Measurements from ENCODE around the gene ANTXR1. TPM values are rescaled to one million over a fixed set of nuclear protein-coding genes. Genes with fewer than 3 reads are reported as not detected.
A peak's percentile ranks its signal among the peaks of the same experiment; 100 is the strongest.

ANTXR1 gene
- total RNA-seq, 1 experiment from 2014 or later, result 181 TPM

DNA sequence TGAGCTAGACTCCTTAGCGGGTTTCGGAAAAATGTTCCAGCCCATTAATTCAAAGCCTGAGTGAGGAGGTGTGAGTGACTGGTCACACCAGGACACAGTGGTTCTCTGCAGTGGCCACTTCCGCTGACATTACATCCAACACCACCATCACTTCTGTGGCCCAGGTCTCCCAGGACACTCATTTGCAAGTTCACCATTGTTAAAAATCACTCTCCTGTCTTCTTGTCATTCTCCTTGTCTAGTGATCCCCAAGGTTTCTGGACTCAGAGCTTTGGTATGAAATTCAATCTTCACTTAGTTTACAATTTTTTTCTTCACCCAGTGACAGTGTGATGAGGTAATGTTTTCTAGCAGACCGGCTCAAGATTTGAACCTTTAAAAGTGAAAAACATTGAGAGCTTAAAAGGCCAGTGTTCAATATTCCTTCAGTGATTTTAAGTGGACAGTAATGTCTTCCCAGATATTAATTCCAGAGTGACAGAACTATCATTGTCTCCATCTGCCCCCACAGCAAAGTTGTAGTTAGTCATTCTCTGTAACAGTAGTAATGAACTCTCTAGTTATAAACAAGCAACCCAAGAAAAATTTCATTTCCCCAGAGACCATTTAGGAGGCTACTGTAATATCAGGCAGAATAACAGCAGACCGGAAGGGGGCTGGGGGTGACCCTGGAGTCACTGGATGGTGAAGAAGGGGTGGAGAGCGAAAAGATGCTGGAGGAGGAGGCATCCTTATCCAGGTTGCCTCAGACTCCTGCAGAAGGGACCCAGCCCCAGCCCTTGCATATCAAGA lies 209.2 kb downstream of the ANTXR1 start:
- H3K27ac ChIP-seq (ENCODE audit: low read depth, low read length, poor library complexity, severe bottlenecking), result no peak overlapping the region

DNA sequence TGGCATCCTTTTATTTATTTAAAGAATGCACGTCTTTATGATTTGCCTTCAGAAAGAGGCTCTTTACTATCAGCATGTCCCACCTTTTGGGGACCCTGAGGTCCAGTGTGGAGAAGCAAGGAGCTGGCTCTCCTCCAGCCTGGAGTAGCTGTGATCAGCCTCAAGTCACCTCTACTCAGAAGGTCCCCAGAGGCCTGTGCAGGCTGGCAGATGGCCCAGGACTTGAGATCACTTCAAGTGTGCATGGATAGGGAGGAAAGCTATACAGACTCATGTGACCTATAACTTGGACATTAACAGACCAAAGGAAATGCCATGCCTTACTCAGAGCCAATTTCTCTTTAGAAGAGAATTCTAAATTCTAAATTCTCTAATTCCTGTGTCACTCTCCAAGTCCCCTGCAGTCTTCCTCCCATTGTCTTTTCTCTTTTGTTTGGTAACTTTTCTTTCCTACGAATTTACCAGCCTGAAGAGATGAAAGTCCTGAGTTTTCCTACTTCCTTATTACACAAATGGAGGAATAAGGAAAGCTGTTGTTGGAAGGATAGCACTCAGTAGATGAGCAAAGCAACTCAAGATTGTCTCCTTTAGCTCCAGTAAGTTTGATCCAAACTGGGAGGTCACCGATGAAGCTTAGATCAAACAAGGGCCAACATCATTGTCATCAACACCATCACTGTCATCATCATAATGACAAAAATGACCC lies 210.1 kb downstream of the ANTXR1 start:
- TF ChIP-seq, protein P1, sequence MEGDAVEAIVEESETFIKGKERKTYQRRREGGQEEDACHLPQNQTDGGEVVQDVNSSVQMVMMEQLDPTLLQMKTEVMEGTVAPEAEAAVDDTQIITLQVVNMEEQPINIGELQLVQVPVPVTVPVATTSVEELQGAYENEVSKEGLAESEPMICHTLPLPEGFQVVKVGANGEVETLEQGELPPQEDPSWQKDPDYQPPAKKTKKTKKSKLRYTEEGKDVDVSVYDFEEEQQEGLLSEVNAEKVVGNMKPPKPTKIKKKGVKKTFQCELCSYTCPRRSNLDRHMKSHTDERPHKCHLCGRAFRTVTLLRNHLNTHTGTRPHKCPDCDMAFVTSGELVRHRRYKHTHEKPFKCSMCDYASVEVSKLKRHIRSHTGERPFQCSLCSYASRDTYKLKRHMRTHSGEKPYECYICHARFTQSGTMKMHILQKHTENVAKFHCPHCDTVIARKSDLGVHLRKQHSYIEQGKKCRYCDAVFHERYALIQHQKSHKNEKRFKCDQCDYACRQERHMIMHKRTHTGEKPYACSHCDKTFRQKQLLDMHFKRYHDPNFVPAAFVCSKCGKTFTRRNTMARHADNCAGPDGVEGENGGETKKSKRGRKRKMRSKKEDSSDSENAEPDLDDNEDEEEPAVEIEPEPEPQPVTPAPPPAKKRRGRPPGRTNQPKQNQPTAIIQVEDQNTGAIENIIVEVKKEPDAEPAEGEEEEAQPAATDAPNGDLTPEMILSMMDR (conservative IDR thresholded peaks at IDR 0.05; ENCODE audit: low read depth, low read length), result no peak
- TF ChIP-seq EZH2 (IDR thresholded peaks at IDR 0.05; ENCODE audit: borderline replicate concordance, low read depth, low read length, poor library complexity, severe bottlenecking), result no peak
- ChIA-PET CTCF (no interaction called here), POLR2A (ENCODE audit: low non-redundant PET) (interaction anchor here (0.5 kb wide), 1 partner anchor 1801 kb away, joined by 4 read pairs; no protein-coding TSS in a partner anchor)
- no peaks in the 10 kb centered on the region for H3K36me3 ChIP-seq (ENCODE audit: insufficient read depth, low read length, poor library complexity, severe bottlenecking)
- H3K4me3 ChIP-seq (ENCODE audit: low read depth, low read length, poor library complexity, severe bottlenecking), result no peak overlapping the region
- intact Hi-C loops (cut with micrococcal nuclease; ENCODE audit: unreplicated experiment), result no loop called here
- H3K27me3 ChIP-seq (replicated peaks; ENCODE audit: insufficient read depth, low read depth, low read length, poor library complexity), result no peaks in the 10 kb centered on the region
- peak; percentile 43 for DNase-seq (ENCODE audit: low spot score)
- BruUV-seq (replicated peaks), result no TSS peak
- H3K4me1 ChIP-seq (ENCODE audit: insufficient read depth, low read length, poor library complexity, severe bottlenecking), result no peaks in the 10 kb centered on the region
- no peaks in the 10 kb centered on the region for H3K9me3 ChIP-seq (ENCODE audit: low read depth, low read length, poor library complexity, severe bottlenecking)
- H3K27ac ChIP-seq (ENCODE audit: low read depth, low read length, poor library complexity, severe bottlenecking), result no peak overlapping the region

More for the DNA sequence above, 209.2 kb downstream of the ANTXR1 start:
- no TSS peak for BruUV-seq (replicated peaks)
- CTCF ChIA-PET, result no interaction called here
- H3K9me3 ChIP-seq (ENCODE audit: low read depth, low read length, poor library complexity, severe bottlenecking), result no peaks in the 10 kb centered on the region
- H3K4me1 ChIP-seq (ENCODE audit: insufficient read depth, low read length, poor library complexity, severe bottlenecking), result no peaks in the 10 kb centered on the region
- H3K4me3 ChIP-seq (ENCODE audit: low read depth, low read length, poor library complexity, severe bottlenecking), result no peak overlapping the region
- no peaks in the 10 kb centered on the region for H3K36me3 ChIP-seq (ENCODE audit: insufficient read depth, low read length, poor library complexity, severe bottlenecking)
- no peak for DNase-seq (ENCODE audit: low spot score)
- POLR2A ChIA-PET (ENCODE audit: low non-redundant PET), result interaction anchor here (0.5 kb wide), 1 partner anchor 1800 kb away, joined by 4 read pairs; no protein-coding TSS in a partner anchor
- intact Hi-C loops (cut with micrococcal nuclease; ENCODE audit: unreplicated experiment), result no loop called here
- H3K27me3 ChIP-seq (replicated peaks; ENCODE audit: insufficient read depth, low read depth, low read length, poor library complexity), result no peaks in the 10 kb centered on the region
- TF ChIP-seq, protein P1 (conservative IDR thresholded peaks at IDR 0.05; ENCODE audit: low read depth, low read length), result no peak
- no peak for TF ChIP-seq EZH2 (IDR thresholded peaks at IDR 0.05; ENCODE audit: borderline replicate concordance, low read depth, low read length, poor library complexity, severe bottlenecking)

DNA sequence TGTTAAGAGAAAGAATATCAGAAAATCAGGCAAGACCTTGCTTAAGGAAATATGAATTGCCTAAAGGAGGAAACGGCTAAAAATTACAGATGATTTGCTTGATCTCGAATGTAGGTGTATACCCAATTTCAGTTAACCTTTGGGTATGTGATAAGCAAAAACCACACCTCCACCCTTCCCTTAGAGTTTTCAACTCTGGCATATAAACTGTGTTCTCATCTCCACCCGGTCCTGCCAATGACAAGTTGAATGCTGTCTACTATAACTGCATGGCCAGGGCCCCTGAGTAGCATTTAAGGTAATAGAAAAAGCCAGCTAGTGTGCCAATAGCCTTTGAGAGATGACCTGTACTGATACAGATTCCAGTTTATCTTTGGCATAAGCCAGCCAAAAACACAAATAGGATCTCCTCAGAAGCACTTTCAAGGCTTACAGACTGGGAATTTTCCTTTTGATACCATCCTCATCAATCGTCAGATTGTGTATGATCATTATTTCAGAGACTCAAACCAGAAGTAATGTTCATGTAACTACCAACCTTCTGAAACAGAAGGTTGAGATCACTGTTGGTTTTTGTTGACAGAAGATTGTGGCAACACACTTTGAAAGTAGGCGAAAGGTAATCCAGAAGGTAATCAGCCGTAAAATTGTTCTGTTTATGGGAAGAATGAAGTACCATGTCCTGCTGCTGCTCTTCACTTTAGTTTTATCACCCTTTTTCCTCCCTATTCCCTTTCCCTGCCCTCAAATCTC lies 211.0 kb downstream of the ANTXR1 start:
- H3K36me3 ChIP-seq (ENCODE audit: insufficient read depth, low read length, poor library complexity, severe bottlenecking), result no peaks in the 10 kb centered on the region
- intact Hi-C loops (cut with micrococcal nuclease; ENCODE audit: unreplicated experiment), result no loop called here
- TF ChIP-seq, protein P1 (conservative IDR thresholded peaks at IDR 0.05; ENCODE audit: low read depth, low read length), result no peak
- H3K4me3 ChIP-seq (ENCODE audit: low read depth, low read length, poor library complexity, severe bottlenecking), result no peak overlapping the region
- CTCF ChIA-PET, result no interaction called here
- no TSS peak for BruUV-seq (replicated peaks)
- H3K9me3 ChIP-seq (ENCODE audit: low read depth, low read length, poor library complexity, severe bottlenecking), result no peaks in the 10 kb centered on the region
- no peaks in the 10 kb centered on the region for H3K27me3 ChIP-seq (replicated peaks; ENCODE audit: insufficient read depth, low read depth, low read length, poor library complexity)
- no peak for DNase-seq (ENCODE audit: low spot score)
- POLR2A ChIA-PET (ENCODE audit: low non-redundant PET), result no interaction called here
- H3K27ac ChIP-seq (ENCODE audit: low read depth, low read length, poor library complexity, severe bottlenecking), result no peak overlapping the region
- no peaks in the 10 kb centered on the region for H3K4me1 ChIP-seq (ENCODE audit: insufficient read depth, low read length, poor library complexity, severe bottlenecking)

Measured in A673 (cell line).